Dermis microvascular lymphatic vessel endothelial cell (primary cell): ENCODE data around the gene TRIM4. TPM values are rescaled to one million over a fixed set of nuclear protein-coding genes. Genes with fewer than 3 reads are reported as not detected.

Experiments
- DNase-seq, 2 donors: peaks; one replicate each; pipeline versions ENCODE4 v3.0.0 to v3.0.0-alpha.2; 2010; ENCODE audit warnings: low read depth in 2 of 2
- total RNA-seq: library from RNA; depleted of rRNA; stranded (reverse); fragments of >200 nt; gene quantifications from 2 replicates; pipeline ENCODE4 v1.2.1, GENCODE V29; 2014

TRIM4 gene
- total RNA-seq, 1 donor from 2014 or later: 14.6 TPM

- DNase-seq: no peak
These were observed 75.5 kb downstream of the TRIM4 start for GRCh38 chr7:99843808-99844207.

GRCh38 chr7:99842926-99843325 lies 76.4 kb downstream of the TRIM4 start:
- no peak for DNase-seq

Other genes with a start within 250 kb of the TRIM4 start
- not detected in 2 replicates for gene CYP3A5, start 239.5 kb downstream of the TRIM4 start, total RNA-seq
- gene CYP3A7, start 184.3 kb downstream of the TRIM4 start, total RNA-seq: not detected in 2 replicates
- not detected in 2 replicates for gene CYP3A4, start 135.3 kb downstream of the TRIM4 start, total RNA-seq
- gene CYP3A43, start 91.5 kb downstream of the TRIM4 start, total RNA-seq: not detected in 2 replicates
- 0.13 TPM in 1 of 2 replicates, not detected in the other for gene OR2AE1, start 42.5 kb downstream of the TRIM4 start, total RNA-seq
- gene GJC3, start 10.1 kb upstream of the TRIM4 start, total RNA-seq: 0.26 and 0.63 TPM in 2 replicates
- not detected in 2 replicates for gene AZGP1, start 56.5 kb upstream of the TRIM4 start, total RNA-seq
- 21.7 and 30.7 TPM in 2 replicates for gene ZKSCAN1, start 96.1 kb upstream of the TRIM4 start, total RNA-seq
- gene ZSCAN21, start 130.2 kb upstream of the TRIM4 start, total RNA-seq: 5.4 and 6.2 TPM in 2 replicates
- 22.5 and 30.1 TPM in 2 replicates for gene ZNF3, start 162.2 kb upstream of the TRIM4 start, total RNA-seq
- gene COPS6, start 169.4 kb upstream of the TRIM4 start, total RNA-seq: 66.1 and 79.3 TPM in 2 replicates
- gene MCM7, start 181.9 kb upstream of the TRIM4 start, total RNA-seq: 54.0 and 106 TPM in 2 replicates
- gene AP4M1, start 182.1 kb upstream of the TRIM4 start, total RNA-seq: 12.3 and 16.8 TPM in 2 replicates
- 21.6 and 25.8 TPM in 2 replicates for gene TAF6, start 199.8 kb upstream of the TRIM4 start, total RNA-seq
- gene CNPY4, start 200.1 kb upstream of the TRIM4 start, total RNA-seq: 24.4 and 26.2 TPM in 2 replicates
- 2.1 and 2.2 TPM in 2 replicates for gene MBLAC1, start 207.4 kb upstream of the TRIM4 start, total RNA-seq
- gene LAMTOR4, start 229.4 kb upstream of the TRIM4 start, total RNA-seq: 84.2 and 112 TPM in 2 replicates
- 4.4 and 5.8 TPM in 2 replicates for gene TRAPPC14, start 239.2 kb upstream of the TRIM4 start, total RNA-seq
- 0.13 TPM in 2 replicates for gene GAL3ST4, start 249.1 kb upstream of the TRIM4 start, total RNA-seq